H4 (cell line): Measurements from ENCODE around the gene PAPSS1. TPM values are rescaled to one million over a fixed set of nuclear protein-coding genes. Genes with fewer than 3 reads are reported as not detected.
"Not testable (repeated sequence)": the region's sequence is repeated elsewhere in the genome, so short reads cannot be mapped to it uniquely, and the experiment has no call there.

Source experiments
- DNase-seq: peaks from one replicate; pipeline ENCODE4 v3.0.0-alpha.2; 2015; ENCODE audit warnings: low spot score
- total RNA-seq: library from RNA; depleted of rRNA; stranded (reverse); fragments of >200 nt; shearing (Covaris generic); gene quantifications from 2 replicates; pipeline ENCODE4 v1.2.3, GENCODE V29; 2014

The PAPSS1 gene
- total RNA-seq, 1 experiment from 2014 or later, result 46.9 TPM

DNA sequence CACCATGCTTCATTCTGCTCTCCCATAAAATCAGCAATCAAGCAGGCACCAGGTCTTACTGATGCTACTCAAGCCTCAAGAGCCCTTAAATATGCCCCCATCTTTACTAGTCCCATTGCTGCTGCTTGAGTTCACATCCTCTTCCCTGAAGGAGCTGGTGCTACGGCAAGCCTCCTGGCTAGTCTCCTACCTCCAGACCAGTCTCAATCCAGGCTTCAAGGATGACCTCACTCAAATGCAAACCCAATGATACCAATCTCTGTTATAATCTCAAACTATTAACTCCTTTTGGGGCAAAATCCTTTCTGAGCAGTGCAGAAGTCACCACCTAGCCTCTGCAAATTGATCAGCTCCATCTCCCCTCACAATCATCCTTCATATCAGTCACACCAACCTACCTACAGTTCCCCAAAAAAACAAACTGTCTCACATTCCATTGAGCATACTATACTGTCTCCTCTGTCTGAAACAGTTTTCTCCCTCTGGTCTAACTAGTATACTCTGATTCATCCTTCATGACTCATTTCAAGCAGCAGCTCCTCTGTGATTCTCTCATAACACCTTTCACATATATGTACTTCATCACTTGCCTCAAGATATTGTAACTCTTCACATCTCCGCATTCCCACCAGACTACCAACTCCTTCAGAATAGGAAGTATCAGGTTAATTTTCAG lies 30.0 kb downstream of the PAPSS1 start:
- peak; percentile 9 for DNase-seq

DNA sequence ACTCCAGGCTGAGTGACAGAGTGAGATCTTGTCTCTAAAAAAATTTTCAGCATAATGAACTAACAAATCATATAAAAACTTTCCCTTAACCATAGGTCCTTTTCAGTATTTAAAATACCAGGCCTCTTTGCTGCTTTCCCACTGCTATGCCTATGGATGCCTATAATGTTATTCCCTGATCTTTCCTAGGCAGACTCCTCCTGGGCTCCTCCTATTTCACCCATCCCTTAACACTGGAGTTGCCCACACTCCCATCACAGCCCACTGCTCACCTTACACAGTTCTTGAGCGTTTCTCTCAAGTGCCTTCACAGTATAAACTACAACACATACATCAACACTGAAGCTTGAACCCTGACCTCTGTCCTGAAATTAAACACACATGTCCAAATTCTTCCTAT lies 31.6 kb downstream of the PAPSS1 start:
- no peak for DNase-seq

DNA sequence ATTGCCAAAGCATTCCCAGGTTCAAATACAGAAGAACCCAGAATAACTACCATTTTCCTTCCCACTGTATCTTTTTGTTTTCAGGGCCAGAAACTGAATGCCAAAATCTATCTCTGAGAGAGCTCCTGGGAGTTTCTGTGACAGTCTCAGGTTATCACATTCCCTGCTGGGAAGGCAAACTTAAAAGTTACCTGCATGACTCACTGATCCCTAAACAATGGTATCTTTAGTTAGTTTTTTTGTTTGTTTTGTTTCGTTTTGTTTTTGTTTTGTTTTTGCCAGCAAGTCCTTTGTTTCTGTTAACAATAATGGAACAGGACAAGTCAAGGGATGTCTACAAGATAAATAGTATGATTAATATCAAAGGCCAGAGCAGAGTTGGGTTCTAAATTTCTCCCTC lies 34.3 kb downstream of the PAPSS1 start:
- DNase-seq, result no peak

DNA sequence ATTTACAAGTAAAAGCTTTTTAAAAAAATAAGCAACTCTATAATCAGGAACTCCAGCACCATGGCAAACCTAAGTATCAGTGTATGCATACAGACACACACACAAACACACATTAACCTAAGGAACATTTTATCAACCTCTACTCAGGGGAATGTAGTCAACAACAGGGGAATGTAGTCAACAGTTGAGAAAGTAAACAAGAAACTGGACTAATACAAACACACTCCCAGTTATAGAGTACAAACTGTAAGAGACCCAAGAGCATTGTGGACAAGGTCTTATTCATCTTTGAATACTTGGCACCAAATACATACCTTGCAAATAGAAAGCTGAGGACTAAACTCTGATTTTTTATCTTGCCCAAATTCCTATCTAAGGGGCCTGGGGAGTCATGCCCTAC lies 36.2 kb downstream of the PAPSS1 start:
- no peak for DNase-seq

DNA sequence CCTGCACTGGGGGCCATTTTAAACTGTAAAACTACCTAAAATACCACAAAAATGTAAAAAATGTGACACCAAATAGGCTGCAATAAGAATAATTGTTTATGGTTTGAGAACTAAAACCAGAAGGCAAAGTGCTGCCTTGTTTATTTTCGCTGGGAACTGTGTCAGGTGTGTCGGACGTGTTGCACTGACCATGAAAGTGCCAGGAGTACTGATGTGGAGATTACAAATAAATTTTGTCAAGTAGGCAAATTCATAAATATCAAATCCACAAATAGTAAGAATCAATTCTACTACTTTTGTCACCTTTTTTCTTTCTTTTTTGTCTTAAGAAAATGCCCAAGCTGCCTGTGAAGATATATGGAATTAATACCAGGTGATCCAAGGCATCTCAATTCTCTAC lies 37.7 kb downstream of the PAPSS1 start:
- DNase-seq, result no peak

DNA sequence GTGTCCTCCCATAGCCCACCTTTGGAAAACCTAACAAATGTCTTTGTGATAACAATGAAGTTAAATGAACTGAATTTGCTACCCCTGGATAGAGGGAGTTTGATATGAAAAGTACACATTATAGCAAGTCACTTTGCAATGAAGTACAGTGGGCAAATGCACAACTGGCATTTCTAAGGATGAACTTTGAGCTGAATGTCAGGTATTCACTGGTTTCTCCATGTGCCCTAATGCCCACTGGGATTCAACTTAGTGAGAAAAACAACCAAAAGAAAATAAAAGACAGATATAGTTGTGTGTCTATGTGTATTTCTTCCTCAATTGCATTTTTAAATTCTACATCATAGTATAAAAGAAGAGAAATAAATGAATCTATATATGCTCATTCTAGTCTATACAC lies 51.0 kb downstream of the PAPSS1 start:
- DNase-seq, result no peak

DNA sequence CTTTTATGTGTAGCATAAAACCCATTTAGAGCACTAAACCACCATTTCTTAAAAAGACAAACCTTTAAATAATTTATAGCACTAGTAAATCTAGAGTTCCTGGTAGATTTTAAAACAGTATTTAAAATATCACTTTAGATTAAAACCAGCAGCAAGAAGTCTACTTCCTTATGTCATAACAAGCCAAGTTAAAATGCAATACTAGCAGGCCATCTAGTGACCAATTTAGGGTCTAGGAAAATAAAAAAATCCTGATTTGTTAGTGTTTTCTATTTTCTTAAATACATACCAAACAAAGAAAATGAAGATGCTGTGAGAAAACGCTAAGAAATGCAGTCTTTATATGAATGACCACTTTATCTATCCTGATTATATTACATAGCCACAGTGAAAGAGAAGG lies 53.9 kb downstream of the PAPSS1 start:
- DNase-seq, result peak; percentile 29

DNA sequence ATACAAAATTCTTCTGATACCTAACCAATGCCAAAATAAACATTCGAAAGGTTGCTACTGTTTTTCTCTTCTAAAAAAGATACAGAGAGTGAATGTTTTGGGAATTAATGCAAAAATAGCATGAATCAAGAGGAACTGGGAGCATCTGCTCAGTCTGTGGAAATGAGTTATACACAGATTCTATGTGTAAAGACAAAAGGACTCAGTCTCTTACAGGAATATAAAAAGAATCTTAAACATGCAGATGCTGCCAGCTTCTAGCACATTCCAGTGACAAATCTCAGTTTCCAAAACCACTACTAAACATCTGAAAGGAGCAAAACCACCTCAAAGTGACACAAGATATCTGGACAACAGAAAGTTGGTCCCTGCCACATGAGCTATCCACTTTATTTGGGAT lies 55.0 kb downstream of the PAPSS1 start:
- no peak for DNase-seq

DNA sequence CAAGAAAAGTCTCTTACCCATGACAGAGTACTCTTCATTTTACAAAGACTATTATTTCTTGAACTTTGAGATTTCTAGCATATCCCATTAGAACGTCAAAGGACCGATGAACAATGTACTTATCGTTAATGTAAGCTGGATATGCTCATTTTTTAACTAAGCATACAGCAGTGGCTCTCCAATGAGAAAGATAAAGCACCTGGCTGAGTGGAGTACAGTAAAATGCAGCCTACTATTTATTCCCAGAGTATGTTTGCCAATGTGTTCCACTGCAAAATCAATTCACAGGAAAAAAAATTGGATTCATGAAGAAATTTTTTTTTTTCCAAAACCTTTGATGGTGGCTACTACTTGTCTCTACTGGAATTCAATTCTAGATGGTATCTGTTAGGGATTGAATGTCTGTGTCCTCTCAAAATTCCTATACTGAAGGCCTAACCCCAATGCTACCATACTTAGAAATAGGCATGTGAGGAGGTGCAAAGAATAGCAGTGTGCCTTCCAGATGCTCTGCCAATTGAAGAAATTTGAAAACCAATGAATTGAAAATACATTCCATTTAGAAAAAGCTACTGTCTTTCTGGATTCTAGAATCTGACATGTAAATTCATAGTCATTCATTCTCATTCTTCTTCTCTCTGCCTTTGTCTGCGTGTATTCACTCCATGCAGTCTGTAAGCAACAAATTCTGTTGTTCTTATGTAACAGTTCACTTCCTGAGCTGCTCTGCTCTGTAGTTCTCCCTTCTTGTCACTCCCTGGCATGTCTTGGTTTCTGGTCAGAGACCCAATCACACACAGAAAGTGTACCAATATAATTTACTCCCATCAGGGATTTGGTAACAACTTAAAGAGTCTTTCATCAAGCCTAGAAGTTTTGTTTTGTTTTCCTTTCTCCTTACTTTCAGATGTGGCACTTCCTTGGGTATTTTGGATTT lies 61.4 kb downstream of the PAPSS1 start:
- no peak for DNase-seq

DNA sequence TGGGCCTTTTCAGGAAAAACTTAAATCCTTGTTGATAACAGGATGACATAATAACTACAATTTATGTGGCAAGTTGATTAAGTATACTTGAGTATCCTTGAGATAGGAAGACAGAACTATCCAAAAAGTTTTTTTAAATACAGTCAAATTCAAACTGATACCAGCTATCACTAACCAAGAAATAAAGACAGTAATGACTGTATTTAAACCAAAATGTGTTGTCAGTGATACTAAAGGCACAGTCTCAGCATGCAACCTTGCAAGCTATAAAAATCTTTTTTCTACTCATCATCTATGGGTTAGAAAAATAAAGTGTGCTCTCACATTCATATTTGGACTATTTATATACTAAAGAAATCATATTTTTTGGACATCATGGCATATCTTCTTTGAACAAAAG lies 64.7 kb downstream of the PAPSS1 start:
- DNase-seq, result no peak

DNA sequence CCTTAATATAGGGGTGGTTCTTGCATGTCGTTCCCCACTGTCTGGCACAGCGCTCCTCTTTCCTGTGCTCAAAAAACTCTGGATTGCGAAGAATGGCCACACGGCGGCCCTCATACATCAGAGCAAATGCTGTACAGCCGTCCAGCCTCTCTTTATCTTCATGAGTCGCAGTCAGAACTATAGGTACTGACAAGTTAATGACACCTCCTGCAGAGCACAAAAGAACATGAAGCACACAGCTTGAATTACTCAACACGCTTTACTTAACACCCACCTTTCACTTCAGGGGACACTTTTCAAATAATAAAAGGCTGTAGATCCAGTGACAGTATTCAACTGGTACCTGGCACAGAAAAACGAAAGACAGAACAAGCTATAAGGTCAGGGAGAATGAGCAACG lies 65.3 kb downstream of the PAPSS1 start:
- no peak for DNase-seq

DNA sequence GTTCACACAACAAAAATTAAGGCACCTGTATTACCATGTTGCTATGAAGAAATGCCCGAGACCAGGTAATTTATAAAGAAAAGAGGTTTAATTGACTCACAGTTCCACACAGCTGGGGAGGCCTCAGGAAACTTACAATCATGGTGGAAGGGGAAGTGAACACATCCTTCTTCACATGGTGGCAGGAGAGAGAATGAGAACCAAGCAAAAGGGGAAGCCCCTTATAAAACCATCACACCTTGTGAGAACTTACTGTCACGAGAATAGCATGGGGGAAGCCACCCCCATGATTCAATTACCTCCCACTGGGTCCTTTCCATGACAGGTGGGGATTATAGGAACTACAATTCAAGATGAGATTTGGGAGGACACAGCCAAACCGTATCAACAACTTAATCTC lies 68.6 kb downstream of the PAPSS1 start:
- not testable (repeated sequence) for DNase-seq

DNA sequence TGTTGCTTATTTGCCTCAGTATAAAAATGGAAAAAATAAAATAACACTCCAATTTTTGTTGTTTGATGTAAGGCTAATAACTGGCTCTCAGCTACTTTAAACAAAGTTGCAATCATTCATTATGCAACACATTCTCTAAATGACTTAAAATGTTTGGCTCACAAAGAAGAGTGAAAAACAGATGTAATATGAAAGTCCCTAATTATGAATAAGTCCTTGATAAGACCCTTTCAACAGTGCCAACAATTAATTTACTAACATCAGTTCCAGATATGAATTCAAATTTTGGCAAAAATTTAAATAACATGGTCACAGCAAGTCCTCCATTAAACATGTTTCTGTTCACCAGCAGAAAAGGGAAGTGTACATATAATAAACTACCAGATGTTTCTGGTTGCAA lies 69.8 kb downstream of the PAPSS1 start:
- no peak for DNase-seq

DNA sequence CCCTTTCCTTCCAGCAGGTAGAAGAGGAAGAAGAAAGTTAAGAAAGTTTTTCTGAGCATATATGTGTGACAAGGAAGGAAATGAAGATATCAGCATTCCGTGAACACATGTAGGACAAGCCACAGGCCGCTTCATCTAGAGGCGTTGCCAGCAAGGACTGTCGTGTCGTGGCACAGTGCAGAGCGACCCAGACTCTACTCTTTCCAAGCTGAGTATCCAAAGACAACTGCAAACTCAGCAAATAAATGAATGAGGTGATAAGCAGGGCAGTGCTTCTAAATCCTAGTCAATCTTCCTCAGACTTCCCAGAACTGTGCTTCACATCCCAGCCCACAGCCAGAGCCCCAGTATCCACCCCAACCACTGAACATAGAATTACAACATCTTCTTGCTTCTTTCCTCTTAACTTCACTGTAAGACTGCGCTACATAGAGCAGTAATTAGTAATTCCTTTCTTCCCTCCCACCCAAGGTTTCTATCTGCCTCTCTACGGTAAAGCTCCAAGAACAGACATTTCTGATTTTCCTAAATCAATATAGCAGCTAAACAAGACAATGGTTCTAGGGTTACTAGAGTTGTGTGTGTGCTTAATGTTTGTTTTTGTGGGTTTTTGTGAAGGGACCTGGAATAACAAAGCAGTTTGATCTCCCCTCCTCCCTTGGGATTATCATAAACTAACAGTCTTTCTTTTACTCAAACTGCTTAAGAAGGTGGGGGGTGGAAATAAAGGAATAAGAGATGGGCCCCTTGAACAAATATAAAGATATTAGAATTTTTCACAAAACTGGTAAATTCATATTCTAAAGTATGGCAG lies 71.6 kb downstream of the PAPSS1 start:
- DNase-seq, result no peak

DNA sequence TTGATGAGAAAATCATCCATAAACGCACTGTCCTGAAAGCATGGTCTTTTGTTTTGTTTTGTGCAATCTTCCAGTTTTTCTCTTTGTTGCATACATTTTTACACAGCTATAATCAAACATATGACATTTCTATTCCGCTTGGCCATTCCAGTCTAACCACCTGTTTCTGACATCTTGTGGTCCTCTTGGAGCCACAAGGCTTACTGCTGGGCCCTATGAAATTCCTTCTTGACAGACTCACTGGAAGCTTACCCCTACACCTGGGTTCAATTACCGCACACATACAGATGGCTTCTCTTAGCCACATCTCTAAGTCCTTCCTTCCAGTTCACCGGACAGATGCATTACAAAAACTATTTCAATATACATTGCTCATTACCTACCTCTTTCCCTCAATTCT lies 72.4 kb downstream of the PAPSS1 start:
- DNase-seq, result no peak

DNA sequence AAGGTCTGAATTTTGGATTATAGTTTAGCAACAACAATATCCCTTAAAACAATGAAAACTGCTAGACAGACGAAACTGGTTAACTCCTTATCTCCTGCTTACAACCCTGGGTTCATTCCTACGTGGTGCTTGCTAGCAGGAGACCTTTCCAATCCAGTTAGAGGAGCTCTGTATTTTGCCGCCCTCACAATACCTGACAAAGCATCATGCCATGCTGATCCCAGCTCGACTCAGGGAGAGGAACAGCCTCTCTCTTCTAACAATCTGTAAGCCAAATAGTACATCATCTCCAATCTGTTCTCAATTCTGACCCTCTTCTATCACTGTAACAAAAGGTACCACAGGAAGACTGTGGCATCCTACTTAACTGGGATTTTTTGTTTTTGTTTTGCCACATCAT lies 74.4 kb downstream of the PAPSS1 start:
- no peak for DNase-seq

DNA sequence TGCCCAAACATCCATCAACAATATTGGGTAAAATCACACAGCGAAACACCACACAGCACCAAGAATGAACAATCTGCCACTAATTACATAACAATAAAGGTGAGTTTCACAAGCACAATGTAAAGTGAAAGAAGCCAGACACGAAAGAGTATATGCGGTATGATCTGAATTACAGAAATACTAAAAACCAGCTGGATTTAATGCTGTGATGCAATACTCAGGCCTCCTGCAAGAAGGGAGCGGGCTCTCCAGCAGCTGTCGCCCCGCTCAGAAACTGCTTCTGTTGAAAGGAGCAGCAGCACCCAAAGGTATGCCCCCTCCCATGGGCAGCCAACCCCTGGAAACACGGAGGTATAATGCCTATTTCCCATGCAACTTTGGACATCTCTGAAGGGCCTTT lies 77.0 kb downstream of the PAPSS1 start:
- no peak for DNase-seq

DNA sequence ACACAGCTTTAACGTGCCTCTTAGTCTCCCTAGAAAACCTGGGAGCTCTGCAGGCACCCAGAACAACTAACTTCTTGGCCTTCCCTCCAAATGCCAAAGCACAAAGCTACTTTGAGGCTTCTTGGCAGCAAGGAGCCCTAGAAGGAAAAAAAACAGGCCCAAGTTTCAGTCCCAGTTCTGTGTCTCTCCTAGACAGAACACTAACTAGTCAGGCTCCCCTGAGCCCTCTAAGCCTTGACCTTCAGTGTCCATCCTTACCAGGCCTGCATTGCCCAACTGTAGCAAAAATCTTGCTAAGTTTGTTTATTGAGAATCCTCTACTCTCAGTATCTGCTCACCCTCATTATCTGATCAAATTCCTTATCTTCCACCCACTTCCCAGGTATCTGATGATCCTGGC lies 79.2 kb downstream of the PAPSS1 start:
- DNase-seq, result no peak

DNA sequence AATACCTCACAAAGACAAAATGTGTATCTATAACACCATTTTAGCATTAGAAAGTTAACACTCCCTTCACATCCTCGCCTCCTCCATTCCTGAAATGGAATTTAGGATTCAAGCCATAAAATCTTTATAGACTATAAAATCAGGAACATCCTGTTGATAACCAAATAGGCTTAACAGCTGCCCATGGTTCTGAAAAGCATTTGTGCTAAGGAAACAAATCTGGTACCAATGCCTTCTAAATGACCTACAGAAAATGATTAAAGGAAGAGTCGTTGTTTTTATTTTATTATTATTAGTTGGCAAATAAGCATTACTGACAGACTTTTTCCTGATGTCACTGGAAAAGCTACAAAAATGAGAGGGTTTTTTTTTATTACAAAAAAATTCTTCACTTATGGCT lies 79.8 kb downstream of the PAPSS1 start:
- no peak for DNase-seq

DNA sequence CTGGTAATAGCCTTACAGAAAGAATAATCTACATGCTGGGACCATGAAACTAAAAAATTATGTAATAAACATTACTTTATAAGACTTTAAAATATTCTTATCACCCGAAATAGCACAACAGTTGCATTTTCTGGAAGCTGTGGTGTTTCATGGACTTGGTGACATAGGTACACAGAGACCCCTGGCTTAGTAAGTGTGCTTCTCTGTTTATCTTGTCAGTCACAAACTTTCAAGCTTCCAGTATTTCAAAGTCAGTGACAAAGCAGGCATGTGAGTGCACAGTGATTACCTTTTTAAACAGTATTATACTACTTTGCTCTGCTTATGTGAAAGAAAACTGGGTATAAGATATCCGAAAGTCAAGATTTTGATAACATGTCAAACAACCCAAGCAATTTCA lies 84.3 kb downstream of the PAPSS1 start:
- DNase-seq, result no peak

DNA sequence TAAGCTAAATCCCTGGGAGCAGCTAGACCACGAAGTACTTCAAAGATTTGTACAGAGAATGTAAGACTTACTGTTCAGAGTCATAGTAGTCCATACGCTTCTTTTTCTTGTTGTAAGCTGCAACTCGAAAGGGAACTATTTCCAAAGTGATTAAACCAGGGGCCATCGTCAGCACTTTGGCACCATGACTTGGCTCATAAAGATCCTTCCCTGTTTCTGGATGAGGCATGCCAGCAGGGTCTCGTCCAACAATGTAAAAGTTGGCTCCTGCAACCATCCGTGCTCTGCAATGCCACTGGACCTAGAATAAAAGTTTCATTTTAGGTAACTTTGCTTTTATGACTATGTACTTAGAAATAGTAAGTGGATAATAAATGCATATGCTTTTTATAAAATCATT lies 88.5 kb downstream of the PAPSS1 start:
- no peak for DNase-seq

DNA sequence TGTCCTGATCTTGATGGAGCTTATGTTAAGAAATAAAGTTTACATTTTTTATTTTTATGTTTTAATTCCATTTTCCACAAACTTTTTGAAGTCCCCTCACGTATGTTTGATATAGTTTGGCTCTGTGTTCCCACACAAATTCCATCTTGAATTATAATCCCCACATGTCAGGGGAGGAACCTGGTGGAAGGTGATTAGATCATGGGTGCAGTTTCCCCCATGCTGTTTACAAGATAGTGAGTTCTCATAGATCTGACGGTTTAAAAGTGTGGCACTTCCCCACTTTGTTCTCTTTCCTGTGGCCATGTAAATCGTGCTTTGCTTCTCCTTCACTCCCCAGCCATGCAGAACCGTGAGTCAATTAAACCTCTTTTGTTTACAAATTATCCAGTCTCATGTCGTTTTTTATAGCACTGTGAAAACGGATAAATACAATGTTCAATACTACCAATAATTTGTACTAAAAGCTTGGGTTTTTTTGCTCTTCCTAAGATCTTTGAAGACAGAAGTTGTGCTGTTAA lies 89.8 kb downstream of the PAPSS1 start:
- DNase-seq, result no peak
